ENCODE measurements around the gene GRIA4.

- TF ChIP-seq CTCF (IDR thresholded peaks at IDR 0.05; ENCODE audit: low read depth, low read length, poor library complexity, severe bottlenecking) (peak; percentile 60), EZH2phosphoT487 (IDR thresholded peaks at IDR 0.05; ENCODE audit: borderline replicate concordance, low read length) (no peak)
Measured at GRCh38 chr11:105862736-105863367, 253.0 kb downstream of the GRIA4 start.
